COR-L47 (cell line): Measurements from ENCODE around the gene TRAPPC12.
A peak's percentile ranks its signal among the peaks of the same experiment; 100 is the strongest.
"Not testable (repeated sequence)": the region's sequence is repeated elsewhere in the genome, so short reads cannot be mapped to it uniquely, and the experiment has no call there.

Experiments used
- DNase-seq: peaks from one replicate; lab custom pipeline; 2025; lab: John Stamatoyannopoulos, UW

The TRAPPC12 gene

DNA sequence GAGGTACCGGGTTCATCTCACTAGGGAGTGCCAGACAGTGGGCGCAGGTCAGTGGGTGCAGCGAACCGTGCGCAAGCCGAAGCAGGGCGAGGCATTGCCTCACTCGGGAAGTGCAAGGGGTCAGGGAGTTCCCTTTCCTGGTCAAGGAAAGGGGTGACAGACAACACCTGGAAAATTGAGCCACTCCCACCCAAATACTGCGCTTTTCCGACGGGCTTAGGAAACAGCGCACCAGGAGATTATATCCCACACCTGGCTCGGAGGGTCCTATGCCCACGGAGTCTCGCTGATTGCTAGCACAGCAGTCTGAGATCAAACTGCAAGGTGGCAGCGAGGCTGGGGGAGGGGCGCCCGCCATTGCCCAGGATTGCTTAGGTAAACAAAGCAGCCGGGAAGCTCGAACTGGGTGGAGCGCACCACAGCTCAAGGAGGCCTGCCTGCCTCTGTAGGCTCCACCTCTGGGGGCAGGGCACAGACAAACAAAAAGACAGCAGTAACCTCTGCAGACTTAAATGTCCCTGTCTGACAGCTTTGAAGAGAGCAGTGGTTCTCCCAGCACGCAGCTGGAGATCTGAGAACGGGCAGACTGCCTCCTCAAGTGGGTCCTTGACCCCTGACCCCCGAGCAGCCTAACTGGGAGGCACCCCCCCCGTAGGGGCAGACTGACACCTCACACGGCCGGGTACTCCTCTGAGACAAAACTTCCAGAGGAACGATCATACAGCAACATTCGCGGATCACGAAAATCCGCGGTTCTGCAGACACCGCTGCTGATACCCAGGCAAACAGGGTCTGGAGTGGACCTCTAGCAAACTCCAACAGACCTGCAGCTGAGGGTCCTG lies 9.9 kb upstream of the TRAPPC12 start:
- not testable (repeated sequence) for DNase-seq

DNA sequence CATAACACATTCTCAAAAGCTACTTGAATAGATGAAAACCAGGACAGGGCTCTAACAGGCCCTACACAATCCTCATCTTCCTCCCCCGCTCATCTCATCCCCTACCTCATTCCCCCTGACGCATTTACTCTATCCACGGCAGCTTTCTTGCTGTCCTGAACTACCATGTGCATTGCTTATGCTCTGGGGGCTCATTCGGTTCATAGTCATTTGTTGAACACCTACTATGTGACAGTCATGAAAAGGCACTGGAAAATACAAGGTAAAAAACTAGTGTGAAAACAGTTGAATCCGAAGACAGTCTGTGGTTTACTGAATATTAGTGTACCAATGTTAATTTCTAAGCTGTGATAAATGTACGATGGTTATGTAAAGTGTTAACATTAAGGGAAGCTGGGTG lies 2.7 kb upstream of the TRAPPC12 start:
- no peak for DNase-seq

DNA sequence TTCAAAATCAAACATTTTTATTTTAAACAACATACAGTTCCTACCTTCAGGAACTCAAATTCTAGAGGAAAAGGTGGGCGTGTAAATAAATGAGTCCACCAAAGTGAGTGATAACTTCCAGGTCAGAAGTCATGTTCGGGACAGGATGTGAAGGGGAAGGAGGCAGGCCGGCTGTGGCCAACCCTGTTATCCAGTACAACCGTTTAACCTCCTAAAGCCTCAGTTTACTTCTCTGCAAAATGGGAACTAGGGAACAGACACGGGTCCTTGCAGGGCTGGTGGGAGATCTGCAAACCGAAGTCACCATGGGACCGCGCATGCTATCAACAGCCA lies 2.2 kb upstream of the TRAPPC12 start:
- DNase-seq: no peak

DNA sequence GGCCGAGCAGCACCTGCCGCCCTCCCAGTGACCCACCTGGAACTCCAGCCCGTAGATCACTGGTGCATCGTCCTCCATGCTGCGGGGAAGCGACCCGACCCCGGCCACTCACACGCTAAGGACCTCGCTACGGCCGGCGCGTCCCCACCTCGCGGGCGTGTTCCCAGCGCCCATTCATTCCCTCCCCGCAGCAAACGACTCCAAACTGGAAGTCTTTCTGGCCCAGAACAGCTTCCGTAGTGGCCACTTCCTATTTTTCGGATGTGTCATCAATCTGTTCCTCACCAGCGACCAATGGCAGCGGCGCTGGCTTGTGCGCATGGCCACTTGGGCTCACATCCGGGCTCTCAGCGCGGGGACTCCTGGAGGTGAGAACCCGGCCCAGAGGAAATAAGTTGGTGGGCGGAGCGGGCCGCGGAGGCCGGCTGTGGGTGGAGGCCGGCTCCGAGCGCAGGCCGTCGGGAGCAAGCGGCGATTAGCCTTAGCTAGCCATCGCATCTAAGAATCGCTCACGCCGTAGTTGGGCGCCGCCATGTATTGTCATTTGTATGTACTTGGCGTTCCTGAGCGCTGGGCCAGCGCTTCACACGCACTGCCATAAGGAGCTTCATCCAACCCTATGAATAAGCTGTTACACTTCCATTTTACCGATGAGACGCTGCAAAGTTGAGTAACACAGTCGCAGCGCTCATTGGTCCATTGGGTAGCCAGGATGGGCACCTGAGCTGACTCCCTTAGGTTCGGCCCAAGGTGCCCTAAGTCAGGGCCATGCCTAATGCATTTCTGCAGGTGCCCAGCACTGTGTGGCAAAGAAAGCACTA lies 1.7 kb upstream of the TRAPPC12 start, which contains the start of gene EIPR1:
TSS of gene EIPR1 (minus strand) at position 207 of the 821 bp plus-strand sequence. CDS start at position 78, 129 bp downstream.
- DNase-seq: peak; percentile 96

- DNase-seq: no peak
These were observed 201 bp upstream of the TRAPPC12 start for GRCh38 chr2:3379339-3379646.

GRCh38 chr2:3386448-3386958 lies 7.0 kb downstream of the TRAPPC12 start:
- DNase-seq: no peak

DNA sequence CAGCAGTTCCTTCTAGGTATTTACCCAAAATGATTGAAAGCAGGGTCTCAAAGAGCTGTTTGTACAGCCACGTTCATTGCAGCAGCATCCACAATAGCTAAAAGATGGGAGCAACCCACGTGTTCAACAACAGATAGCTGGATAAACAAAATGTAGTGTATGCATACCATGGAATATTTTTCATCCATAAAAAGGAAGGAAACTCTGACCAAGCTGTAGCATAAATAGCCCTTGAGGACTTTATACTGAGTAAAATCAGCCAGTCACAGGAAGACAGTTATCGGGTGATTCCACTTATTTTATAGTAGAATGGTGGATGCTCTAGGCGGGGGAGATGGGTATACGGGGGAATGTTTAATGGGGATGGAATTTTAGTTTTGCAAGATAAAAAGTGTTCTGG lies 7.5 kb downstream of the TRAPPC12 start:
- no peak for DNase-seq

DNA sequence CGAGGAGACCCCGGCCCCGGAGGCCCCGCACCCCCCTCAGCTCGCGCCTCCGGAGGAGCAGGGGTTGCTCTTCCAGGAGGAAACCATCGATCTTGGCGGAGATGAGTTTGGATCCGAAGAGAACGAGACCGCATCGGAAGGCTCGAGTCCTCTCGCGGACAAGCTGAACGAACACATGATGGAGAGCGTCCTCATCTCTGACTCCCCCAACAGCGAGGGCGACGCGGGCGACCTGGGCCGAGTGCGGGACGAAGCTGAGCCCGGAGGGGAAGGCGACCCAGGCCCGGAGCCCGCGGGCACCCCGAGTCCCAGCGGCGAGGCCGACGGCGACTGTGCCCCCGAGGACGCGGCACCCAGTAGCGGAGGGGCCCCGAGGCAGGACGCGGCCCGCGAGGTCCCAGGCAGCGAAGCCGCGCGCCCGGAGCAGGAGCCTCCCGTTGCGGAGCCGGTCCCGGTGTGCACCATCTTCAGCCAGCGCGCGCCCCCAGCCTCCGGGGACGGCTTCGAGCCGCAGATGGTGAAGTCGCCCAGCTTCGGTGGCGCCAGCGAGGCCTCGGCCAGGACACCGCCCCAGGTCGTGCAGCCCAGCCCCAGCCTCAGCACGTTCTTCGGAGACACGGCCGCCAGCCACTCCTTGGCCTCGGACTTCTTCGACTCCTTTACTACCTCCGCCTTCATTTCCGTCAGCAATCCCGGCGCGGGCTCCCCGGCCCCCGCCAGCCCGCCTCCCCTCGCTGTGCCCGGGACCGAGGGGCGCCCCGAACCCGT lies 8.3 kb downstream of the TRAPPC12 start:
- DNase-seq: no peak

- DNase-seq: no peak
These were observed 8.9 kb downstream of the TRAPPC12 start for GRCh38 chr2:3388412-3388738.

GRCh38 chr2:3389193-3389592 lies 9.7 kb downstream of the TRAPPC12 start:
- DNase-seq: no peak

- no peak for DNase-seq
These were observed 10.5 kb downstream of the TRAPPC12 start for GRCh38 chr2:3390041-3390440.

- no peak for DNase-seq
These were observed 12.7 kb downstream of the TRAPPC12 start for GRCh38 chr2:3392216-3392615.

DNA sequence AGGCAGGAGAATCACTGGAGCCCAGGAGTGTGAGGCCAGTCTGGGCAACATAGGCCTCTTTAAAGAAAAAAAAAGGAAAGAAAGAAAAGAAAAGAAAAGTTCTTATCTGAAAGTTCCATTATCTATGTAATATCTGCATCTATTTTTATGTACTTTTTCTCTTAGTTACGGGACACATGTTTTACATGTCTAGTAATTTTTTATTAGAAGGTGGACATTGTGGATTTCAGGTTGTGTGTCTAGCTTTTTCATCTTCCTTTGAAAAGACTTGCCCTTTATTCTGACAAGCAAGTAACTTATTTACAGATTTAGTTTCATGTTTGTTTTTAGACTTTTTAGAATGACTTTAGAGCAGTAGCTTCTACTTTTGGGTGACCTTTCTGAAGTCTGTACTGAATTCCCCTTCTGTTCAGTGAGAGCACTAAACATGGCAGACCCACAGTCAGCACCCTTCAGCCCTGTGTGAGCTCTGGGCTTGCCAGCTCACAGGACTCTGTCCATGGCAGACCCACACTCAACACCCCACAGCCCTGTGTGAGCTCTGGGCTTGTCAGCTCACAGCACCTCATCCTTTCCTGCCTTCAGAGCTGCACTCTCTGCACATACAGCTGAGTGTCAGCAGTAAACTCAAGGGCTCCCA lies 17.5 kb downstream of the TRAPPC12 start:
- DNase-seq: no peak

DNA sequence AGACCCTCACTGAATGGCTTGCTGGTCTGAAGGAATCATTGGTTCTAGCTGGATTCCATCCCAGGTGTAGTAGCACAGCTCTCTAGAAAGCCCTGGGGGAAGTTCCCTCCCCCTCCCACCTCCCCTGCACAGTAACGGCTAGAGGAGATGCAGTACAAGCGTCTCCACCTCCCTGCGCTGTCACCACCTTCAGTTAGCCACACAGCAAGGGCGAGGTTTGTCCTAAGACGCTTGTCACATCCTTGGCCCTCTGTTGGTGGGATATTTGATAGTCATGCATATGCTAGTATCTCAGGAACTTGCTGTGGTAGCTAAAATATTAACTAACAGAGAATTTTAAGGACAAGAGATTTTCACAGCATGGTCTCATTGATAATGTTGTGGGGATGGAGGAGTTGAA lies 19.4 kb downstream of the TRAPPC12 start:
- no peak for DNase-seq

GRCh38 chr2:3399381-3399780 lies 19.9 kb downstream of the TRAPPC12 start:
- DNase-seq: no peak

DNA sequence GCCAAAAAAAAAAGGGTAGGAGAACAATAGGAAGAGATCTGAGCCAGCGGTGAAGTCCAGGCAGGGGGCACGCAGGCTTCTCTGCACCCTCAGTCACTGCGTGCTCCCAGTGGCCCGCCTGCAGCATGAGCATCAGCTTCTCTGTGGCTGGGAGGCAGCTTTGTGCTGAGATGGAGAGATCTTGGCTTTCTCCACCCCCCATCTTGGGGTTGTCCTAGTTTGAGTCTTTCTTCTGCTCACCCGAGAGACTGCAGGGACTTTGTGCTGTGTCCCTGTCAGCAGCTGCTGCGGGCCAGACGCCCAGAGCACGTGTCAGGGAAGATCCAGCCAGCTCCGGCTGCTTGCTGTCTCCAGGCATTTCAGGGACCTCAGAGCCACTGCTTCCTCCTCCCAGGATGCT lies 20.3 kb downstream of the TRAPPC12 start:
- no peak for DNase-seq

DNA sequence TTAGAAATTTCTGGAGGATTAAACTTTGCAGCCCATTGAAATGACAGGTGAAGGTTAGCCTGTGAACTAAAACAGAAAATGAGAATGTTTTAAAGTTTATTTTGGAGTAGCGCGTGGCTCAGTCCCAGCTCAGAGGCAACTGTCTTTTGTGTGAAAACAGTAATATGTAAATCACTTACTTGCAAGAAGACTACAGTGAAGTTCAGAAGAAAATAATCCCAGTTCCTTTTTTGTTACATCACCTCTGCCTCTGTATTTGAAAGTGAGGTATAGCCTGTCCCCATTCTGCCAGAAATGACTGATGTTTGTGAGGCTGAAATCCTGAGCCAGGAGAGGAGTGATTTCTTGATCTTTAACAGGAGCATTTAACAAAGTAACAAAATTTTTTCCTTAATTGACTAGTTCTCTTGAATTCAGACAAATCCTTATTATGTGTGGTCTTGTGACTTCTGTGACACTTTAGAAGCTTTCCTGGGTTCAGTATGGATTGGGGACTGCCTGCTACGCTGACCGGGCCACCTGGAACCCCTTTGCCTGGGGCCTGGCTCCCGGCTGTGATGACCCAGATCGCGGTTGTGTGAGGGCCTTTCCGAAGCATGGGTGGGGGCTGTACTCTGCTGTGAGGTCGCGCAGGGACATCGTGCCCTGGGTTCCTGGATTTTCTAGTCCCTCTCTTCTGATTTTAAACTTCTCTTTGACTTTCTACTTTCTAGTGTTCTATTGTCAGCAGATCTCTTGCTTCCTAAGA lies 24.3 kb downstream of the TRAPPC12 start:
- DNase-seq: no peak

- no peak for DNase-seq
These were observed 24.9 kb downstream of the TRAPPC12 start for GRCh38 chr2:3404349-3404894.

GRCh38 chr2:3405307-3405706 lies 25.8 kb downstream of the TRAPPC12 start:
- no peak for DNase-seq

- DNase-seq: no peak
These were observed 26.4 kb downstream of the TRAPPC12 start for GRCh38 chr2:3405876-3406275.

DNA sequence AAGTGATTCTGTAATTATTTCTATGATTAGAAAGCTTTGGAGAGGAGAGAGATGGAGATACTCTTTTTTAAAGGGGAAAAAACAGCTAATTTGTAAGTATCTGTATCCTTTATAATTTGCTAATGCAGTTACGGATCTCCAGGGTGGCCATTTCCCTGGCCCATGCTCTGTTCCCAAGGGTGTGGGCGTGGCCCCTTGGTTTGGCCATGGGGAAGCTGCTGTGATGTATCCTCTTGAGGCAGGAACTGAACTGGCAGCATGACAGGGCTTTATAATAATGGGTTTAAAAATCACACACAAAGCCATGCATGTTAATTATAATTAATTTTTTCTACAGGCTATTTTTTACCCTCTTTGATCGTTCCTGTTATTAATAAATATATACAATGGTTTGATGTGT lies 27.0 kb downstream of the TRAPPC12 start:
- DNase-seq: no peak
